Omental fat pad (tissue), 4 donors: Measurements from ENCODE around the gene INMT. TPM values are rescaled to one million over a fixed set of nuclear protein-coding genes. Genes with fewer than 3 reads are reported as not detected.

Source experiments
- ATAC-seq: fragments of 150-250 bp; one replicate; pipeline ENCODE4 v1.9.1; 2016; ENCODE audit warnings: mild to moderate bottlenecking, moderate library complexity; ENCODE audit not compliant: low FRiP score
- DNase-seq: peaks from one replicate; pipeline ENCODE4 v3.0.0-alpha.2; 2019; ENCODE audit warnings: low spot score
- CTCF ChIP-seq, 3 donors: fragments of 450-650 bp; IDR thresholded peaks; one replicate each; pipeline ENCODE4 v1.5.1; 2016 to 2017; ENCODE audit warnings: antibody characterized with exemption in 3 of 3, mild to moderate bottlenecking in 3 of 3, moderate library complexity in 2 of 3
- total RNA-seq, 4 donors: library from RNA; depleted of rRNA; stranded (reverse); fragments of >200 nt; gene quantifications; one replicate each; pipeline ENCODE4 v1.1.0, GENCODE V29; 2016

The INMT gene
- total RNA-seq, 4 donors from 2014 or later, result 156 to 545 (median 222) TPM

- ATAC-seq (no peak), DNase-seq (no peak)
- TF ChIP-seq CTCF (IDR thresholded peaks at IDR 0.05), result no peak
Measured at GRCh38 chr7:30782690-30783089, 30.8 kb downstream of the INMT start.

GRCh38 chr7:30785786-30786185 is 33.9 kb downstream of the INMT start:
- ATAC-seq, result no peak
- no peak for DNase-seq
- no peak for TF ChIP-seq CTCF (IDR thresholded peaks at IDR 0.05)

- DNase-seq (no peak), ATAC-seq (peak; percentile 35)
- no peak for TF ChIP-seq CTCF (IDR thresholded peaks at IDR 0.05)
Measured at GRCh38 chr7:30787486-30787885, 35.6 kb downstream of the INMT start.

GRCh38 chr7:30788640-30789333 is 36.9 kb downstream of the INMT start:
- TF ChIP-seq CTCF (IDR thresholded peaks at IDR 0.05), result no peak
- DNase-seq (no peak), ATAC-seq (peak; percentile 20)

GRCh38 chr7:30789334-30789711 is 37.4 kb downstream of the INMT start:
- no peak for TF ChIP-seq CTCF (IDR thresholded peaks at IDR 0.05)
- ATAC-seq (peak; percentile 90), DNase-seq (no peak)

- no peak for DNase-seq
- no peak for ATAC-seq
- no peak for TF ChIP-seq CTCF (IDR thresholded peaks at IDR 0.05)
Measured at GRCh38 chr7:30790356-30790755, 38.4 kb downstream of the INMT start.

- no peak for DNase-seq
- no peak for TF ChIP-seq CTCF (IDR thresholded peaks at IDR 0.05)
- ATAC-seq, result no peak
Measured at GRCh38 chr7:30791114-30791513, 39.2 kb downstream of the INMT start.
